WTC11 (cell line): ENCODE data around the gene CPNE7. TPM values are rescaled to one million over a fixed set of nuclear protein-coding genes. Genes with fewer than 3 reads are reported as not detected.

Experiments used
- ATAC-seq: fragments of 200-7000 bp; cut with Tn5 transposase; 2 replicates; pipeline ENCODE4 v1.10.0; 2021; ENCODE audit warnings: mild to moderate bottlenecking, moderate library complexity
- CTCF ChIA-PET: fragments of 300-600 bp; sonication (Branson Sonifier 250); formaldehyde crosslinking; loops from one replicate; lab custom pipeline; 2021; ENCODE audit warnings: antibody characterized with exemption; lab: Charles Lee
- POLR2A ChIA-PET: fragments of 350-600 bp; sonication (Branson Sonifier 250); formaldehyde crosslinking; loops from one replicate; lab custom pipeline; 2021; ENCODE audit warnings: antibody characterized with exemption; lab: Charles Lee
- DNase-seq: peaks from one replicate; pipeline ENCODE4 v3.0.0; 2021; ENCODE audit warnings: low spot score
- H3K27ac Mint-ChIP-seq: 2 replicates; pipeline ENCODE4 v1.8.0; 2021; ENCODE audit warnings: mixed read lengths
- H3K27me3 Mint-ChIP-seq: 2 replicates; pipeline ENCODE4 v1.8.0; 2021; ENCODE audit warnings: low read depth, mild to moderate bottlenecking, moderate library complexity, mixed read lengths
- H3K36me3 Mint-ChIP-seq: 2 replicates; pipeline ENCODE4 v1.8.0; 2021; ENCODE audit warnings: mixed read lengths
- H3K4me1 Mint-ChIP-seq: 2 replicates; pipeline ENCODE4 v1.8.0; 2022; ENCODE audit warnings: mixed read lengths
- H3K4me3 Mint-ChIP-seq: 2 replicates; pipeline ENCODE4 v1.8.0; 2021; ENCODE audit warnings: mild to moderate bottlenecking, moderate library complexity, mixed read lengths
- H3K9me3 Mint-ChIP-seq: 2 replicates; pipeline ENCODE4 v1.8.0; 2021; ENCODE audit warnings: mixed read lengths
- ARID4B ChIP-seq: sonication (generic); formaldehyde crosslinking; IDR thresholded peaks from 2 replicates; pipeline ENCODE4 v1.8.0; 2023; ENCODE audit warnings: missing genetic modification reagents, mild to moderate bottlenecking, borderline replicate concordance
- ELF4 ChIP-seq: sonication (generic); formaldehyde crosslinking; IDR thresholded peaks from 2 replicates; pipeline ENCODE4 v1.8.1; 2022; ENCODE audit warnings: low read depth, mild to moderate bottlenecking, moderate library complexity, missing genetic modification reagents
- EMX1 ChIP-seq: fragments of 250-450 bp; sonication (Bioruptor Pico); IDR thresholded peaks from 2 replicates; pipeline ENCODE4 v1.8.0; 2021; ENCODE audit warnings: mild to moderate bottlenecking
- JAZF1 ChIP-seq: fragments of 250-450 bp; sonication (Bioruptor Pico); IDR thresholded peaks from 2 replicates; pipeline ENCODE4 v1.9.0; 2021; ENCODE audit warnings: moderate library complexity, mild to moderate bottlenecking, inconsistent platforms
- PRDM15 ChIP-seq: sonication (generic); formaldehyde crosslinking; IDR thresholded peaks from 2 replicates; pipeline ENCODE4 v1.8.0; 2022; ENCODE audit warnings: missing genetic modification reagents
- PREB ChIP-seq: sonication (generic); formaldehyde crosslinking; IDR thresholded peaks from 2 replicates; pipeline ENCODE4 v1.8.1; 2022; ENCODE audit warnings: mild to moderate bottlenecking, missing genetic modification reagents, moderate library complexity, borderline replicate concordance
- SMAD3 ChIP-seq: sonication (generic); formaldehyde crosslinking; IDR thresholded peaks from 2 replicates; pipeline ENCODE4 v1.8.0; 2022; ENCODE audit warnings: missing genetic modification reagents, mild to moderate bottlenecking, borderline replicate concordance
- ZNF219 ChIP-seq: sonication (generic); formaldehyde crosslinking; IDR thresholded peaks from 2 replicates; pipeline ENCODE4 v1.8.0; 2023; ENCODE audit warnings: missing genetic modification reagents, mild to moderate bottlenecking, borderline replicate concordance
- ZNF423 ChIP-seq: fragments of 250-450 bp; sonication (Bioruptor Pico); IDR thresholded peaks from 2 replicates; pipeline ENCODE4 v2.1.2; 2022; ENCODE audit warnings: mild to moderate bottlenecking, moderate library complexity
- ZSCAN18 ChIP-seq: fragments of 250-450 bp; sonication (Bioruptor Pico); IDR thresholded peaks from 2 replicates; pipeline ENCODE4 v2.1.2; 2022; ENCODE audit warnings: mild to moderate bottlenecking, moderate library complexity
- total RNA-seq: library from RNA; stranded (reverse); gene quantifications from 3 replicates; pipeline ENCODE4 v1.2.3, GENCODE V29; 2021
- TF ChIP-seq, protein P1 (sequence below): fragments of 250-450 bp; sonication (Bioruptor Pico); IDR thresholded peaks from 2 replicates; pipeline ENCODE4 v1.8.0; 2021; ENCODE audit warnings: mild to moderate bottlenecking
- TF ChIP-seq, protein P2 (sequence below): fragments of 250-450 bp; sonication (Bioruptor Pico); conservative IDR thresholded peaks from 2 replicates; pipeline ENCODE4 v1.9.0; 2021; ENCODE audit warnings: mild to moderate bottlenecking

The CPNE7 gene
- total RNA-seq, 1 experiment from 2014 or later, result 42.6 TPM

DNA sequence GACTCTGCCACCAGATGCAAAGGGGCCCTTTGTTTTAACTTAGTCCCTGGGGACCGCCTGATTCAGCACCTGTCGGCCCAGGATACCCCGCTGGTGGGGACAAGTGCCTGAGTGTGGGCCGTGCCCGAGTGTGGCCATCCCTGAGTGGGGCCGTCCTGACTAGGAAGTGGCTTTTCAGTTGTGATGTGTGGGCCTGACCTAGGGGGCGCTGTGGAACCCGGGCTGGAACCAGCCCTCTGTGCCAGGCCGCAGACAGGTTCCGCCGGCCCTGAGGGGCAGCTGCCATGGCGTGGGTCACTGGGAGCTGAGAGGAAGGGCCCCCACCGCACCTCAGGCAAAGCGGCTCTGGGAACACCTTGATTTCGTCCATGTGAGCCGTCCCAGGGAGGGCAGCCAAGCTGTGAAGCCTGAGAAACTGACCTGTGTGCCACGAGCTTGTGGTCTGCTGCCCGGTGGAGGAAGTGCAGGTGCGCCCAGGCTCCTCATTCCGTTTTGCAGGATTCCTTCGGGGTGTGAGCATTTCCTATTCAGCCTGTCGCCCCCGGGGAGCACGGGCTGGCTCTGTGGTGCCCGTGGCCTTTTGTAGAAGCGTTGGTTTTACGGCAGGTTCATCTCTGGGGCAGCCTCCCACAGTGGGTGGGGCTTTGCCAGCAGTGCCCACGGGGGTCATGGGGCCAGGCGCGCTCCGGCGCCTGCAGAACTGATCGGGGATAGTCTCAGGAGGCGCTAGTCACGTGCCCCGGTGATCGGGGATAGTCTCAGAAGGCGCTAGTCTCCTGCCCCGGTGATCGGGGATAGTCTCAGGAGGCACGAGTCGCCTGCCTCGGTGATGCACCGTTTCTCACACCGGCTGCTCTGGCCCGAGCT is 9.8 kb upstream of the CPNE7 start (continued):
- TF ChIP-seq ZNF423 (CRISPR knock-in tag) (no peak), ZNF219 (CRISPR knock-in tag) (0 out of 2 replicates have a peak, but pooled peaks have one; percentile 61), JAZF1 (CRISPR knock-in tag) (no peak)
- TF ChIP-seq, all 79 proteins: peak for 40

DNA sequence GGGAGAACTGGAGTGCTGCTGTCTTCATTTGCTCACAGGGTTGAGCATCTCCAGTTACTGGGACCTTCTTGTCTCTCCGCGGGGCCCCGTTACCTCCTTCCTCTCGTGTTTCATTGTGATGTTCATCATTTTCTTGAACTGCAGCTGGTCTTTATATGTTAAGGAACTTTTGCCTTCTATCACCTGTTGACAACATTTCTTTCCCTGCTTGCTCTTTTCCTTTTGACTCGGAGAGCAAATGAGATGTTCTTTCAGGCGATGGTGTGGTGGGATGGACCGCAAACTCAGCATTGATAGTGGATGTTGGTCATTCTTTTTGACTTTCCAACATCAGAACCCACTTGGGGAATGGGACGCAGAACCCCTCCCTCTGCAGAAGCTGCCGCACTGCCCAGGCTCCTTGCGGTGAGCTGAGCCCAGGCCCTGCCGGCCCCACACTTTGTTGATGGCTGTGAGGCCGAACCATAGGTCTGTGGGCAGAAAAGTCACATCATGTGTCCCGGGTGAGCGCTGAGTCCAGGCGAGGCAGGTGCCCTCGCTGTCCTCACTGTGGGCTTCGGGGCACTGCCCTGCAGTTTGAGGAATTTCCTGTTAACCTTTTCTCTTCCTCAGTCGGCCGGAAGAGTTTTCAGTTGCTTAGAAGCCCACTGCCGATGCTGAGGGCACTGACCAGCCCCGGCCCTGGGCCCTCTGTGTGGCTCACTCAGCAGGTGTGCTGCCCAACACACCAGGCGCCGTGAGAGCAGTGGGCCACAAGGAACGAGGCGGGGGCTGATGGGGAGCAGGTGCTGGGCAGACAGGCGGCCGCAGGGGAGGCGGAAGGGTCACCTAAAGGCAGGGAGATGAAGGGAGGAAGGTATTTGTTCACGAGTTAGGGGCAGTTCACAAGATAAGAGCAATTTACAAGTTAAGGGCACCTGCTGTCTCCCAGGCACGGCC is 7.6 kb upstream of the CPNE7 start:
- peaks cover 34% of the 10 kb centered on the region for H3K4me1 Mint-ChIP-seq
- H3K27ac Mint-ChIP-seq, result no peak overlapping the region
- TF ChIP-seq ARID4B (no peak), SMAD3 (CRISPR knock-in tag) (no peak), PREB (CRISPR knock-in tag) (no peak), ZSCAN18 (CRISPR knock-in tag) (no peak), ELF4 (CRISPR knock-in tag) (no peak), PRDM15 (CRISPR knock-in tag) (no peak), EMX1 (CRISPR knock-in tag) (no peak)
- TF ChIP-seq, protein P1, sequence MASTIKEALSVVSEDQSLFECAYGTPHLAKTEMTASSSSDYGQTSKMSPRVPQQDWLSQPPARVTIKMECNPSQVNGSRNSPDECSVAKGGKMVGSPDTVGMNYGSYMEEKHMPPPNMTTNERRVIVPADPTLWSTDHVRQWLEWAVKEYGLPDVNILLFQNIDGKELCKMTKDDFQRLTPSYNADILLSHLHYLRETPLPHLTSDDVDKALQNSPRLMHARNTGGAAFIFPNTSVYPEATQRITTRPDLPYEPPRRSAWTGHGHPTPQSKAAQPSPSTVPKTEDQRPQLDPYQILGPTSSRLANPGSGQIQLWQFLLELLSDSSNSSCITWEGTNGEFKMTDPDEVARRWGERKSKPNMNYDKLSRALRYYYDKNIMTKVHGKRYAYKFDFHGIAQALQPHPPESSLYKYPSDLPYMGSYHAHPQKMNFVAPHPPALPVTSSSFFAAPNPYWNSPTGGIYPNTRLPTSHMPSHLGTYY, result no peak
- TF ChIP-seq, protein P2, sequence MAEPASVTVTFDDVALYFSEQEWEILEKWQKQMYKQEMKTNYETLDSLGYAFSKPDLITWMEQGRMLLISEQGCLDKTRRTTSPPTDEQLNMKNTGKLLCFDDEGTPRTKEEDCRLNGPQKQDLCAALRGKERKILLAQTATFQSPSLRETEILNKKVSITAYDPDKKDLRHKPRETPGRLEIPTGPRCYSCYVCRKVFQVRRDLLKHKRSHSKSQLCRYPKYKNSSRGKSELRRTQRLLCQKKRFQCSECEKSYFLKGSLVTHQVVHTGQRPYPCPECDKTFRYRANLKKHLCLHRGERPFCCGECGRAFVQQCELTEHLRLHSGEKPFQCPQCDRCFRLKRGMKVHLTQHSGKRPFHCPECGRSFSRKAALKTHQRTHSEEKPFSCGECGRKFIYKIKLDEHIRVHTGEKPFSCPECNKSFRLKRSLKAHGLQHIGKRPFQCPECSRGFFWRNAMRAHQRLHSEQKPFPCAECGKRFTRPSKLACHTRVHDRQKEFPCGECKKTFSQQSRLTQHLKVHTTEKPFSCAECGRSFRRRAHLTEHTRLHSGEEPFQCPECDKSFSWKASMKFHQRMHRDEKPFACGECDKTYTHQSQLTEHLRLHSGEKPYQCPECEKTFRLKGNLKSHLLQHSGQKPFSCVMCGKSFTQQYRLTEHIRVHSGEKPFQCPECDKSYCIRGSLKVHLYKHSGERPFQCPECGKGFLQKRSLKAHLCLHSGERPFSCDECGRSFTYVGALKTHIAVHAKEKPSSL (CRISPR knock-in tag), result no peak
- no peak for DNase-seq
- ChIA-PET CTCF (interaction anchor here (0.6 to 2.7 kb wide), 3 partner anchors 11 to 48 kb away, joined by 3 to 21 read pairs (median 3); no protein-coding TSS in a partner anchor), POLR2A (no interaction called here)
- no peaks in the 10 kb centered on the region; the same call in 1 of the 2 replicates for H3K27me3 Mint-ChIP-seq
- no peaks in the 10 kb centered on the region for H3K9me3 Mint-ChIP-seq
- peaks cover 16% of the 10 kb centered on the region for H3K36me3 Mint-ChIP-seq
- H3K4me3 Mint-ChIP-seq, result no peak overlapping the region
- no peak for ATAC-seq
